GM04504 (cell line): ENCODE results near the gene CHST2.

Experiments
- DNase-seq: peaks from one replicate; pipeline ENCODE4 v3.0.0-alpha.2; 2012; ENCODE audit warnings: low read depth

Gene CHST2

DNA sequence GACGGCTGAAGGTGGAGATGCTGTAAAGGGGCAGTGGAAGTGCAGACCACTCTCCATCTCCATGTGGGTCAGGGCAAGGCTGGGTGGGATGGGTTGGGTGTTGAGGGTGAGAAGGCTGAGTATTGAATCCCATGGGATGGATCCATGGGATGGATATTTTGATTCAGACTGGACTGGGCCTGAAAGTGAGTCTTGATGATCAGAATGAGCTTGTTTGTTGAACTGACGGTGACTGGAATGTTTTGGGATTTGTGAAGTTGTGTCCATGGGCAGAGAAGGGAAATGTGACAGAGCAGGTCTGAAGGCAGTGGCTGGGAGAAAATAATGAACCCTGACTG lies 49.3 kb downstream of the CHST2 start:
- no peak for DNase-seq

DNA sequence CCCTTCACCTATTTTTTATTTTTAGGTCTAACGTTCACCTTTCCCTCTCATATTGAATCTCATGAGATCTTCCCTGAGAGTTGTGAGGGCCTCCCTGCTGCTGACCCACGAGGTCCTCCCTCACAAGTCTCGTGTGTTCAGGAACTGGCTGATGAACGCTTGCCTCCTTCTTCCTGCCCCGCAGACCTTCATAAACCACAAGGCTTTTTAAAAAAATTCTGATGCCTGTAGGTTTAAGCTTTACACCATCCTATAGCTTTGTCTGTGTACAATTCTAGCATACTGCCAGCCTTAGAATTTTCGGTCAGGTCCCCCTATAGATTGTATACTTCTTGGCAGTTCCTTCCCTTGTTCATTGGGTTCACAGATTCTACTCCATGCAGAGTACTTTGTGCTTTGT lies 50.5 kb downstream of the CHST2 start:
- DNase-seq, result no peak

DNA sequence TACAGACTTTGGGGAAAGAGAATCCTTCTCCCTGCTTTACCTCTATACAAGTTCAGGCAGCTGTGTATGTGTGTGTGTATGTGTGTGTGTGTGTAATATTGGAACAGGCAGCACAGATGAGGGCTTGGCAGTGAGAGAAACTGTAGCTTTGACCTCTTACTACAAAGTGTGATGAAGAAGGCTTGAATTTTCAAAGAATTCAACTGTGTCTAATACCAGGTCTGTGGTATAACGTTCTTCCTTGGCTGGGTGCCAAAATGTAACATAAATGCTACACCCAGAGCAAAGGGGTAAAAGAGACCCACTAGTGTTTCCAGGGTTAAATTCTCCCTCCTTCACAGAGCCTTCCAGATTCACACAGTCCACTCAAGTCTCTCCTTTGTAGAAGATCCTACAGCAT lies 51.1 kb downstream of the CHST2 start:
- DNase-seq, result no peak

DNA sequence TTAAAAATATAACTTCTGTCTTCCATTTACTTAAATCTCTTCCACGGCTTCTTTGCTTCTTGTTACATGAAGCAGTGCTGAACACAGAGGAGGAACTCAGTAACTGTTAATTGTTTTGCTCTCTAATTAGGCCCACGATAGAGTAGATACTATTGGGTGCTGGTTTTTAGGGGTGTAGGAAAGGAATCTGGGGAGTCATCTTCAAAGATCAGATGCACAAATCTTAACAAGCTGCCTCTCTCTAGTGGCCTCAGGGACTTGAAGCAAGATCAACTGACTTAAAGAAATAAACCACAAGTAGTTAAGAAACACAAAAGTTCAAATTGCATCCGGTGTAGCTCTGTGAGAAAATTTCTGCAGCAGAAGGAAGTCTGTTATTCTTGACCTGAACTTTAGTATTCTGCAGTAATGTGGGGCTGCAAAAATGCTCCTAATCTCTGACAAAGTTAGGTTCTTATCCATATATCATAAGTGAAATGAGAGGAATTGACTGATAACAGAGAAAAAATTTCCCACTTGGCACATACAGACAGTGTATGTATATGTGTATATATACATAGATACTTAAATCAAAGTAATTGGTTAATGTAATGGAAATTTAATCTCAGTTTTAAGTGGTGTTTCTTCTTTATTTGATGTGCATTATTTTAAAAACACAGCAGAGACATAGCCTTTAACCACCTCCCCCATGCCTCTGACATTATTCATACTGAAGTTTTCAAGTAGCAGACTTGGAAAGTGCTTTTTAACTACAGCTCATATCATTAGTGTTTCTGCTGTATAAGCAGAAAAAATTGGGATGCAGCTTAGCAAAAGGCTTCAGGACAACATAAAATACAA lies 51.8 kb downstream of the CHST2 start:
- DNase-seq, result no peak

DNA sequence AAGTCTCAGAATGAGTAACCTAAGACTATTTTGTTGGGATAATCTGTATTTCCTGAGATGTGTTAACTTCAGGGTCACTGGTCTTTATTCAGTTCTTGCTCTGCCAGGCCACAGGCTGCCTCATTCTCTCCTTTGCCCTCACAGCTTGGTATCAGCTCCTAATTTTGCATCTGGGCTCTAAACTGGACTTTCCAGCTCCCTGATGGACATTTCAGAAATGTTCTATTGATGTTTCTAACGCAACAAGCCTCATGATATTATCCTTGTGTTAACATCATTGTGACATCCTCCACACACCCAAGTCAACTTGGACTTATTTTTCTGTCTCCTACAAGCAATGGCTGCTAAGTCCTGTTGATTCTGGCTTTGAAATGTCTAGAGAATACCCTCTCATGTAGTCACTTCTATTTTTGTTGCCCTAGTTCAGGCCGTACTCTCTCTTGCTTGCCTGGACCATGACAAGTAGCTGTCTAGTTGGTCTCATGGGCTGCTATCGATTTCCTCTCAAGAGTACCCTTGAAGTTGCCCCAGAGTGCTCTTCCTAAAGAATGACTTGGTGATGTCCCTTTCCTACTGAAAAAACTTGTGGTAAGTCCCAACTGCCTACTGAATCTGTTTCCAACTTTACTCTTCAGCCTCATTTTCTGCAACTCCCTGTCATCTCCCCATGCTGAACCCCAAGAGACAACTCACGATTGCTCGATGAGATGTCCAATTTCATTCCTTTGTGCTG lies 52.7 kb downstream of the CHST2 start:
- DNase-seq, result no peak

DNA sequence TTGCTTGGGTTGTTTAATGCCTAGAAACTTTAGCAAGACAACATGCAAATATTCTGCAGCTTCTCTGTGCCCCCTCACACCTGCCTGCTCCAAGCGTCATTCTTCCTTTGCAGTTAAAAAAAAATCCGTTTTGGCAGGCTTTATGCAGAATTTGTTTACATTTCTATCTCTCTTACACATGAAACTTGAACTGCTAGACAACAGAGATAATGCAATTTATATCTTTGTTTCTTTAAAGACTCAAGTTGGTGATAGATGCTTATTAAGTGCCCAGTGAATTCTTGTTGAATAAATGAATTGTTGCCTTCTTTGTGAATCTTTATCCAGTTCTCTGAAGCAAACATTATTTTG lies 53.2 kb downstream of the CHST2 start:
- DNase-seq, result no peak

DNA sequence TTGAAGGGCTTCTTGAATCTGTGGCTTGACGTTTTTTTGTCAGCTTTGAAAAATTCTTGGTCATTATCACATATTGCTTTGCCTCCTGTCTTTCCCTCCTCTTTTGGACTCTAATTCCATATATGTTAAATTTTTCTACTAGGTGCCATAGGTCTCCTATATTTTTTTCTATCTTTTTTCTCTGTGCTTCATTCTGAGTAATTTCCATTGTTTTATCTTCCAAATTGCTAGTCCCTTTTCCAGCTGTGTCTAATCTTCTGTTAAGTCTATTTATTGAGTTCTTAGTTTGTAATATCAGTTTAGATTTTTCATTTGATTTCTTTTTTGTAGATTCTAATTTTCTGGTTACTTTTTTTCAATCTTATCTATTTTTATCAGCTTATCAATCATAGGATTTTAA lies 53.7 kb downstream of the CHST2 start:
- no peak for DNase-seq
